Liver (tissue), 9 donors: Measurements from ENCODE around the gene ZNF814. TPM values are rescaled to one million over a fixed set of nuclear protein-coding genes. Genes with fewer than 3 reads are reported as not detected.
"Not testable (repeated sequence)": the region's sequence is repeated elsewhere in the genome, so short reads cannot be mapped to it uniquely, and the experiment has no call there.

Source experiments
- DNase-seq: peaks from one replicate; pipeline ENCODE4 v3.0.0-alpha.2; 2017; ENCODE audit warnings: low spot score
- H3K27ac ChIP-seq, 2 donors: one replicate each; pipeline ENCODE4 v1.7.0; 2013; ENCODE audit warnings: inconsistent platforms in 2 of 2, low read length in 2 of 2, control low read depth in 1 of 2, low read depth in 1 of 2, mild to moderate bottlenecking in 1 of 2
- H3K27me3 ChIP-seq, 4 donors: one replicate each; pipeline versions ENCODE4 v1.6.1 to v1.7.0; 2013; ENCODE audit warnings: low read length in 3 of 4, inconsistent platforms in 1 of 4, mild to moderate bottlenecking in 1 of 4, moderate library complexity in 1 of 4; ENCODE audit not compliant: control insufficient read depth in 4 of 4, insufficient read depth in 4 of 4
- H3K36me3 ChIP-seq, 4 donors: one replicate each; pipeline versions ENCODE4 v1.6.1 to v1.7.0; 2013; ENCODE audit warnings: low read length in 3 of 4, mild to moderate bottlenecking in 3 of 4, low read depth in 1 of 4, moderate library complexity in 1 of 4; ENCODE audit not compliant: control insufficient read depth in 4 of 4, insufficient read depth in 3 of 4
- H3K4me1 ChIP-seq, 4 donors: one replicate each; pipeline versions ENCODE4 v1.6.1 to v1.7.0; 2013; ENCODE audit warnings: low read length in 3 of 4, mild to moderate bottlenecking in 3 of 4, moderate library complexity in 1 of 4; ENCODE audit not compliant: control insufficient read depth in 4 of 4, insufficient read depth in 4 of 4
- H3K4me3 ChIP-seq, 3 donors: one replicate each; pipeline versions ENCODE4 v1.6.1 to v1.7.0; 2013; ENCODE audit warnings: low read length in 3 of 3, control low read depth in 1 of 3, low read depth in 1 of 3, mild to moderate bottlenecking in 1 of 3
- H3K9ac ChIP-seq, 2 donors: one replicate each; pipeline ENCODE4 v1.7.0; 2013; ENCODE audit warnings: low read length in 2 of 2, mild to moderate bottlenecking in 2 of 2, moderate library complexity in 2 of 2, control low read depth in 1 of 2, low read depth in 1 of 2
- H3K9me3 ChIP-seq, 4 donors: one replicate each; pipeline versions ENCODE4 v1.6.1 to v1.7.0; 2013; ENCODE audit warnings: low read length in 3 of 4; ENCODE audit not compliant: control insufficient read depth in 4 of 4
- EGR1 ChIP-seq, 2 donors: IDR thresholded peaks; 2 replicates each; pipeline ENCODE4 v1.6.1; 2016 to 2018; ENCODE audit warnings: antibody characterized with exemption in 2 of 2, low read depth in 2 of 2
- FOXA1 ChIP-seq: IDR thresholded peaks from 2 replicates; pipeline ENCODE4 v1.6.1; 2016; ENCODE audit warnings: antibody characterized with exemption
- FOXA2 ChIP-seq: IDR thresholded peaks from 2 replicates; pipeline ENCODE4 v1.6.1; 2016; ENCODE audit warnings: antibody characterized with exemption
- GABPA ChIP-seq, 2 donors: IDR thresholded peaks in 1 of 2; conservative IDR thresholded peaks in 1 of 2; 2 replicates each; pipeline ENCODE4 v1.6.1; 2016; ENCODE audit warnings: antibody characterized with exemption in 2 of 2, mild to moderate bottlenecking in 1 of 2, moderate library complexity in 1 of 2
- HNF4A ChIP-seq, 2 donors: conservative IDR thresholded peaks; 2 replicates each; pipeline ENCODE4 v1.6.1; 2016; ENCODE audit warnings: antibody characterized with exemption in 2 of 2, mild to moderate bottlenecking in 2 of 2
- HNF4G ChIP-seq: IDR thresholded peaks from 2 replicates; pipeline ENCODE4 v1.6.1; 2016; ENCODE audit warnings: antibody characterized with exemption
- JUND ChIP-seq, 2 donors: IDR thresholded peaks; 2 replicates each; pipeline ENCODE4 v1.6.1; 2016; ENCODE audit warnings: antibody characterized with exemption in 2 of 2
- NR2F2 ChIP-seq: IDR thresholded peaks from 2 replicates; pipeline ENCODE4 v1.6.1; 2016; ENCODE audit warnings: antibody characterized with exemption
- RAD21 ChIP-seq, 2 donors: IDR thresholded peaks; 2 replicates each; pipeline ENCODE4 v1.6.1; 2016; ENCODE audit warnings: antibody characterized with exemption in 2 of 2, mild to moderate bottlenecking in 2 of 2
- RXRA ChIP-seq, 2 donors: IDR thresholded peaks; 2 replicates each; pipeline ENCODE4 v1.6.1; 2017 to 2018; ENCODE audit warnings: antibody characterized with exemption in 2 of 2, mild to moderate bottlenecking in 1 of 2
- SP1 ChIP-seq: IDR thresholded peaks from 2 replicates; pipeline ENCODE4 v1.6.1; 2018; ENCODE audit warnings: antibody characterized with exemption, mild to moderate bottlenecking
- TAF1 ChIP-seq: conservative IDR thresholded peaks from 2 replicates; pipeline ENCODE4 v1.6.1; 2016; ENCODE audit warnings: antibody characterized with exemption, mild to moderate bottlenecking
- YY1 ChIP-seq: IDR thresholded peaks from 2 replicates; pipeline ENCODE4 v1.6.1; 2016; ENCODE audit warnings: antibody characterized with exemption, mild to moderate bottlenecking
- WGBS: extraction: QIAGEN DNeasy Blood & Tissue Kit; methylation state at CpG from one replicate; pipeline ENCODE4 v1.1.7; 2013; 5-methylcytosine and 5-hydroxymethylcytosine counted together
- polyA plus RNA-seq, 2 donors: library from polyadenylated mRNA; stranded (reverse) in 1 of 2; unstranded in 1 of 2; fragments of 200-250 nt in 1 of 2; fragments of >200 nt in 1 of 2; fragmentation: Nextera tagmentation in 1 of 2; extraction: Ambion mirVana in 1 of 2; gene quantifications; one replicate each; pipeline versions ENCODE4 v1.2.1 to v1.2.3, GENCODE V29; 2013 to 2015
- total RNA-seq, 2 donors: library from RNA; depleted of rRNA; stranded (reverse); fragments of >200 nt; gene quantifications; one replicate each; pipeline ENCODE4 v1.2.3, GENCODE V29; 2014
- TF ChIP-seq, protein P1 (sequence below): IDR thresholded peaks from 2 replicates; pipeline ENCODE4 v1.6.1; 2016; ENCODE audit warnings: antibody characterized with exemption
- TF ChIP-seq, protein P2 (sequence below): IDR thresholded peaks from 2 replicates; pipeline ENCODE4 v1.6.1; 2016; ENCODE audit warnings: antibody characterized with exemption, mild to moderate bottlenecking
- TF ChIP-seq, protein P3 (sequence below): IDR thresholded peaks from 2 replicates; pipeline ENCODE4 v1.6.1; 2016; ENCODE audit warnings: antibody characterized with exemption
- TF ChIP-seq, protein P4 (sequence below): IDR thresholded peaks from 2 replicates; pipeline ENCODE4 v1.6.1; 2016; ENCODE audit warnings: antibody characterized with exemption
- TF ChIP-seq, protein P5 (sequence below): fragments of 150-350 bp; IDR thresholded peaks from 2 replicates; pipeline ENCODE4 v1.5.1; 2017; ENCODE audit warnings: improper control_type of control experiment, low read depth, low read length; ENCODE audit not compliant: missing input control
- donor health status: healthy.
- donor health status: healthy.
- donor health status: healthy.
- donor health status: healthy.
- donor health status: healthy.

Gene ZNF814
- total and polyA plus RNA-seq, 4 donors, result 6.9 to 13.8 (median 8.2) TPM

DNA sequence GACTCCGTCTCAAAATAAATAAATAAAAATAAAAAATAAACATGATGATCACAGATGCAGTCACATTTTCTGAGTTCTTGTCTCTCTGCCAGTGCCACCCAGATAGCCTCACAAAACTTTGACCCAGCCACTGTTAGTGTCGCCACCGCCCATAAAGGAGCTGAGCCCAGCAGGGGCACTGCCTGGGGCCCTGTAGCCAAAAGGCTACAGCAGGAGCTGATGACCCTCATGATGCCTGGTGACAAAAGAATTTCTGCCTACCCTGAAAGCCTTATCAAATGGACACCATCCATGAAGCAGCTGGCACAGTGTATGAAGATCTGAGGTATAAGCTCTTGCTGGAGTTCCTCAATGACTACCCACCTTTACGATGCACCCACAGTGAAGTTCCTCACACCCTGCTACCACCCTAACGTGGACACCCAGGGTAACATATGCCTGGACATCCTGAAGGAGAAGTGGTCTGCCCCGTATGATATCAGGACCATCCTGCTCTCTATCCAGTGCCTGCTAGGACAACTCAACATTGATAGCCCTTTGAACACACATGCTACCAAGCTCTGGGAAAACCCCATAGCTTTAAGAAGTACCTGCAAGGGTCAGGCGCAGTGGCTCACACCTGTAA lies 20.9 kb downstream of the ZNF814 start:
- no peaks in the 10 kb centered on the region for H3K27me3 ChIP-seq
- WGBS, result 94% methylated on average over 7 of the region's 7 CpGs
- H3K9me3 ChIP-seq, result peaks cover 29 to 40% (median 36%) of the 10 kb centered on the region in 4 donors

DNA sequence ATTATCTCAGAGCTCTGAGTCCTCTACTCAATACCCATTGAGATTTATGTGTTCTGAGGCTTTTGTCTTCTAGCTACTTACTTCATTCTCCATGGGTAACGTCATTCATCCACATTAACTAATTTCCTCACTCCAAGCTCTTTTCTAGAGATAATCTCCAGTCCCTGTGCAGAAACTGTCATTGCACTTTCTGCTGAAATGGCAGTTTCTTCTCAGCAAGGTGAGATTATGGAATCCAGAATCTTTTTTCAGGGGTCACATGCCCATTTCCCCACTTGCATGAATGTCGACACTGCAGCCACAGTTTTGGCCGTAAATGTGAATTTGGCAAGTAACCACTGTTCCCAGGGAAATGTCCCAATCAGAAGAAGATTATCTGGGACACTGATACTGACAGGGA lies 26.5 kb downstream of the ZNF814 start:
- not testable (repeated sequence) for H3K9ac ChIP-seq, H3K4me1 ChIP-seq, DNase-seq, H3K27ac ChIP-seq, H3K27me3 ChIP-seq
- peaks cover 4 to 26% (median 12%) of the 10 kb centered on the region in 4 donors for H3K9me3 ChIP-seq
- peaks cover 20 to 76% (median 55%) of the 10 kb centered on the region in 4 donors for H3K36me3 ChIP-seq
- 92% methylated on average over 3 of the region's 3 CpGs for WGBS
- peak overlapping the region in 2 of 3 donors; percentile 28 for H3K4me3 ChIP-seq

More for the DNA sequence above, 20.9 kb downstream of the ZNF814 start:
- Histone ChIP-seq H3K4me1 (no peaks in the 10 kb centered on the region), H3K27ac (no peak overlapping the region), H3K4me3 (peak overlapping the region in 2 of 3 donors; percentile 42 to 72), H3K36me3 (peaks cover 14 to 40% (median 36%) of the 10 kb centered on the region in 4 donors), H3K9ac (no peak overlapping the region)
- no peak for DNase-seq
- TF ChIP-seq, protein P1, sequence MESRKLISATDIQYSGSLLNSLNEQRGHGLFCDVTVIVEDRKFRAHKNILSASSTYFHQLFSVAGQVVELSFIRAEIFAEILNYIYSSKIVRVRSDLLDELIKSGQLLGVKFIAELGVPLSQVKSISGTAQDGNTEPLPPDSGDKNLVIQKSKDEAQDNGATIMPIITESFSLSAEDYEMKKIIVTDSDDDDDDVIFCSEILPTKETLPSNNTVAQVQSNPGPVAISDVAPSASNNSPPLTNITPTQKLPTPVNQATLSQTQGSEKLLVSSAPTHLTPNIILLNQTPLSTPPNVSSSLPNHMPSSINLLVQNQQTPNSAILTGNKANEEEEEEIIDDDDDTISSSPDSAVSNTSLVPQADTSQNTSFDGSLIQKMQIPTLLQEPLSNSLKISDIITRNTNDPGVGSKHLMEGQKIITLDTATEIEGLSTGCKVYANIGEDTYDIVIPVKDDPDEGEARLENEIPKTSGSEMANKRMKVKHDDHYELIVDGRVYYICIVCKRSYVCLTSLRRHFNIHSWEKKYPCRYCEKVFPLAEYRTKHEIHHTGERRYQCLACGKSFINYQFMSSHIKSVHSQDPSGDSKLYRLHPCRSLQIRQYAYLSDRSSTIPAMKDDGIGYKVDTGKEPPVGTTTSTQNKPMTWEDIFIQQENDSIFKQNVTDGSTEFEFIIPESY, result no peak
- TF ChIP-seq FOXA1 (no peak), NR2F2 (no peak), FOXA2 (no peak), TAF1 (no peak), RXRA (IDR thresholded peaks at IDR 0.05) (no peak), JUND (IDR thresholded peaks at IDR 0.05) (no peak), HNF4A (conservative IDR thresholded peaks at IDR 0.05) (no peak), SP1 (no peak), EGR1 (IDR thresholded peaks at IDR 0.05; ENCODE audit: low read depth in 2 of 2) (no peak), HNF4G (no peak), GABPA (IDR thresholded peaks at IDR 0.05 in 1 of 2, conservative IDR thresholded peaks at IDR 0.05 in 1 of 2) (no peak), YY1 (no peak), RAD21 (IDR thresholded peaks at IDR 0.05) (no peak)
- TF ChIP-seq, protein P2, sequence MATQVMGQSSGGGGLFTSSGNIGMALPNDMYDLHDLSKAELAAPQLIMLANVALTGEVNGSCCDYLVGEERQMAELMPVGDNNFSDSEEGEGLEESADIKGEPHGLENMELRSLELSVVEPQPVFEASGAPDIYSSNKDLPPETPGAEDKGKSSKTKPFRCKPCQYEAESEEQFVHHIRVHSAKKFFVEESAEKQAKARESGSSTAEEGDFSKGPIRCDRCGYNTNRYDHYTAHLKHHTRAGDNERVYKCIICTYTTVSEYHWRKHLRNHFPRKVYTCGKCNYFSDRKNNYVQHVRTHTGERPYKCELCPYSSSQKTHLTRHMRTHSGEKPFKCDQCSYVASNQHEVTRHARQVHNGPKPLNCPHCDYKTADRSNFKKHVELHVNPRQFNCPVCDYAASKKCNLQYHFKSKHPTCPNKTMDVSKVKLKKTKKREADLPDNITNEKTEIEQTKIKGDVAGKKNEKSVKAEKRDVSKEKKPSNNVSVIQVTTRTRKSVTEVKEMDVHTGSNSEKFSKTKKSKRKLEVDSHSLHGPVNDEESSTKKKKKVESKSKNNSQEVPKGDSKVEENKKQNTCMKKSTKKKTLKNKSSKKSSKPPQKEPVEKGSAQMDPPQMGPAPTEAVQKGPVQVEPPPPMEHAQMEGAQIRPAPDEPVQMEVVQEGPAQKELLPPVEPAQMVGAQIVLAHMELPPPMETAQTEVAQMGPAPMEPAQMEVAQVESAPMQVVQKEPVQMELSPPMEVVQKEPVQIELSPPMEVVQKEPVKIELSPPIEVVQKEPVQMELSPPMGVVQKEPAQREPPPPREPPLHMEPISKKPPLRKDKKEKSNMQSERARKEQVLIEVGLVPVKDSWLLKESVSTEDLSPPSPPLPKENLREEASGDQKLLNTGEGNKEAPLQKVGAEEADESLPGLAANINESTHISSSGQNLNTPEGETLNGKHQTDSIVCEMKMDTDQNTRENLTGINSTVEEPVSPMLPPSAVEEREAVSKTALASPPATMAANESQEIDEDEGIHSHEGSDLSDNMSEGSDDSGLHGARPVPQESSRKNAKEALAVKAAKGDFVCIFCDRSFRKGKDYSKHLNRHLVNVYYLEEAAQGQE, result no peak
- TF ChIP-seq, protein P3, sequence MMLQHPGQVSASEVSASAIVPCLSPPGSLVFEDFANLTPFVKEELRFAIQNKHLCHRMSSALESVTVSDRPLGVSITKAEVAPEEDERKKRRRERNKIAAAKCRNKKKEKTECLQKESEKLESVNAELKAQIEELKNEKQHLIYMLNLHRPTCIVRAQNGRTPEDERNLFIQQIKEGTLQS, result no peak
- TF ChIP-seq, protein P4, sequence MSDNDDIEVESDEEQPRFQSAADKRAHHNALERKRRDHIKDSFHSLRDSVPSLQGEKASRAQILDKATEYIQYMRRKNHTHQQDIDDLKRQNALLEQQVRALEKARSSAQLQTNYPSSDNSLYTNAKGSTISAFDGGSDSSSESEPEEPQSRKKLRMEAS, result no peak
- TF ChIP-seq, protein P5, sequence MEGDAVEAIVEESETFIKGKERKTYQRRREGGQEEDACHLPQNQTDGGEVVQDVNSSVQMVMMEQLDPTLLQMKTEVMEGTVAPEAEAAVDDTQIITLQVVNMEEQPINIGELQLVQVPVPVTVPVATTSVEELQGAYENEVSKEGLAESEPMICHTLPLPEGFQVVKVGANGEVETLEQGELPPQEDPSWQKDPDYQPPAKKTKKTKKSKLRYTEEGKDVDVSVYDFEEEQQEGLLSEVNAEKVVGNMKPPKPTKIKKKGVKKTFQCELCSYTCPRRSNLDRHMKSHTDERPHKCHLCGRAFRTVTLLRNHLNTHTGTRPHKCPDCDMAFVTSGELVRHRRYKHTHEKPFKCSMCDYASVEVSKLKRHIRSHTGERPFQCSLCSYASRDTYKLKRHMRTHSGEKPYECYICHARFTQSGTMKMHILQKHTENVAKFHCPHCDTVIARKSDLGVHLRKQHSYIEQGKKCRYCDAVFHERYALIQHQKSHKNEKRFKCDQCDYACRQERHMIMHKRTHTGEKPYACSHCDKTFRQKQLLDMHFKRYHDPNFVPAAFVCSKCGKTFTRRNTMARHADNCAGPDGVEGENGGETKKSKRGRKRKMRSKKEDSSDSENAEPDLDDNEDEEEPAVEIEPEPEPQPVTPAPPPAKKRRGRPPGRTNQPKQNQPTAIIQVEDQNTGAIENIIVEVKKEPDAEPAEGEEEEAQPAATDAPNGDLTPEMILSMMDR, result no peak

DNA sequence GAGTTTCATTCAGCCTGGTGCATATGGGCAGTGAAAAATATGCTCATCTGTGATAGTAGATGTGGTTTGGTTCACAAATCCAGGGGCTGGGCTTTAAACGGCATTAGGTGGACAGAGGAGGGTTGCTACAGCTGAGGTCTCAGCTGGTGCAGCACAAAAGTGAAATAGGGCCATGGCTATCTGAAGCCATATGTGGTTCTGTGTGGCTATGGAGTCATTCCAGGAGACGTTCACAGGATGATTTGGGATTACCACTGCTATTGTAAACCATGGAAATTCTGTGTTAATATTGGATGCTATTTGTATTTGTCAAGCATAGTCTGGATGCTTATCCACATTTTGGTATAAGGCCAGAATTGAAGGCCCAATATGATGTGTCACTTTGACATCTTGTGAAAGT lies 34.7 kb downstream of the ZNF814 start:
- peaks cover 4 to 14% (median 10%) of the 10 kb centered on the region in 4 donors for H3K4me1 ChIP-seq
- DNase-seq, H3K4me3 ChIP-seq, H3K27ac ChIP-seq, H3K9ac ChIP-seq, H3K9me3 ChIP-seq, H3K27me3 ChIP-seq: not testable (repeated sequence)
- peaks cover 6 to 25% (median 8%) of the 10 kb centered on the region in 4 donors for H3K36me3 ChIP-seq
- WGBS, result 95% methylated on average over 2 of the region's 2 CpGs
